ENCODE results near the gene TGFBRAP1.

GRCh38 chr2:105344704-105345345 lies 15.3 kb upstream of the TGFBRAP1 start:
- TF ChIP-seq, protein P1, sequence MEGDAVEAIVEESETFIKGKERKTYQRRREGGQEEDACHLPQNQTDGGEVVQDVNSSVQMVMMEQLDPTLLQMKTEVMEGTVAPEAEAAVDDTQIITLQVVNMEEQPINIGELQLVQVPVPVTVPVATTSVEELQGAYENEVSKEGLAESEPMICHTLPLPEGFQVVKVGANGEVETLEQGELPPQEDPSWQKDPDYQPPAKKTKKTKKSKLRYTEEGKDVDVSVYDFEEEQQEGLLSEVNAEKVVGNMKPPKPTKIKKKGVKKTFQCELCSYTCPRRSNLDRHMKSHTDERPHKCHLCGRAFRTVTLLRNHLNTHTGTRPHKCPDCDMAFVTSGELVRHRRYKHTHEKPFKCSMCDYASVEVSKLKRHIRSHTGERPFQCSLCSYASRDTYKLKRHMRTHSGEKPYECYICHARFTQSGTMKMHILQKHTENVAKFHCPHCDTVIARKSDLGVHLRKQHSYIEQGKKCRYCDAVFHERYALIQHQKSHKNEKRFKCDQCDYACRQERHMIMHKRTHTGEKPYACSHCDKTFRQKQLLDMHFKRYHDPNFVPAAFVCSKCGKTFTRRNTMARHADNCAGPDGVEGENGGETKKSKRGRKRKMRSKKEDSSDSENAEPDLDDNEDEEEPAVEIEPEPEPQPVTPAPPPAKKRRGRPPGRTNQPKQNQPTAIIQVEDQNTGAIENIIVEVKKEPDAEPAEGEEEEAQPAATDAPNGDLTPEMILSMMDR (IDR thresholded peaks at IDR 0.05), result peak; percentile 11 to 62 (median 54)
- TF ChIP-seq POLR2A (IDR thresholded peaks at IDR 0.05) (no peak), EP300 (IDR thresholded peaks at IDR 0.05) (no peak)
